Measurements from ENCODE around the gene LRMDA.

LRMDA gene

GRCh38 chr10:75548356-75548755, 116.9 kb downstream of the LRMDA start:
- Histone ChIP-seq H3K27ac (ENCODE audit: low read length) (no peak overlapping the region), H3K4me1 (ENCODE audit: control insufficient read depth, insufficient read depth, low read length) (peaks cover 1% of the 10 kb centered on the region; the same call in 1 of the 2 replicates), H3K9me3 (ENCODE audit: control insufficient read depth, insufficient read depth, low read length) (no peaks in the 10 kb centered on the region), H3K27me3 (ENCODE audit: control insufficient read depth, insufficient read depth, low read length) (no peaks in the 10 kb centered on the region), H3K36me3 (ENCODE audit: control insufficient read depth, insufficient read depth, low read length) (no peaks in the 10 kb centered on the region), H3K4me3 (ENCODE audit: low read length) (no peak overlapping the region)
- no peak for DNase-seq (ENCODE audit: low read depth, low spot score)
- no CpG with 5 or more reads among the region's 1 CpG for WGBS (ENCODE audit: insufficient coverage, insufficient read length)

- Histone ChIP-seq H3K27ac (ENCODE audit: low read length) (no peak overlapping the region), H3K4me1 (ENCODE audit: control insufficient read depth, insufficient read depth, low read length) (peaks cover 1% of the 10 kb centered on the region; the same call in 1 of the 2 replicates), H3K36me3 (ENCODE audit: control insufficient read depth, insufficient read depth, low read length) (no peaks in the 10 kb centered on the region), H3K4me3 (ENCODE audit: low read length) (no peak overlapping the region), H3K27me3 (ENCODE audit: control insufficient read depth, insufficient read depth, low read length) (no peaks in the 10 kb centered on the region), H3K9me3 (ENCODE audit: control insufficient read depth, insufficient read depth, low read length) (no peaks in the 10 kb centered on the region)
- no peak for DNase-seq (ENCODE audit: low read depth, low spot score)
Measured at GRCh38 chr10:75550191-75550590, 118.8 kb downstream of the LRMDA start.

GRCh38 chr10:75552171-75552570, 120.7 kb downstream of the LRMDA start:
- Histone ChIP-seq H3K27me3 (ENCODE audit: control insufficient read depth, insufficient read depth, low read length) (no peaks in the 10 kb centered on the region), H3K27ac (ENCODE audit: low read length) (no peak overlapping the region), H3K9me3 (ENCODE audit: control insufficient read depth, insufficient read depth, low read length) (no peaks in the 10 kb centered on the region), H3K36me3 (ENCODE audit: control insufficient read depth, insufficient read depth, low read length) (no peaks in the 10 kb centered on the region), H3K4me3 (ENCODE audit: low read length) (no peak overlapping the region), H3K4me1 (ENCODE audit: control insufficient read depth, insufficient read depth, low read length) (peaks cover 1% of the 10 kb centered on the region; the same call in 1 of the 2 replicates)
- no CpG with 5 or more reads among the region's 1 CpG for WGBS (ENCODE audit: insufficient coverage, insufficient read length)
- no peak for DNase-seq (ENCODE audit: low read depth, low spot score)

GRCh38 chr10:75553550-75553949, 122.1 kb downstream of the LRMDA start:
- Histone ChIP-seq H3K4me3 (ENCODE audit: low read length) (no peak overlapping the region), H3K4me1 (ENCODE audit: control insufficient read depth, insufficient read depth, low read length) (no peaks in the 10 kb centered on the region), H3K36me3 (ENCODE audit: control insufficient read depth, insufficient read depth, low read length) (no peaks in the 10 kb centered on the region), H3K27me3 (ENCODE audit: control insufficient read depth, insufficient read depth, low read length) (no peaks in the 10 kb centered on the region), H3K9me3 (ENCODE audit: control insufficient read depth, insufficient read depth, low read length) (no peaks in the 10 kb centered on the region), H3K27ac (ENCODE audit: low read length) (no peak overlapping the region)
- DNase-seq (ENCODE audit: low read depth, low spot score) = no peak
- WGBS (ENCODE audit: insufficient coverage, insufficient read length) = no CpG with 5 or more reads among the region's 1 CpG

GRCh38 chr10:75555323-75555722, 123.9 kb downstream of the LRMDA start:
- no peak for DNase-seq (ENCODE audit: low read depth, low spot score)
- Histone ChIP-seq H3K36me3 (ENCODE audit: control insufficient read depth, insufficient read depth, low read length) (no peaks in the 10 kb centered on the region), H3K27me3 (ENCODE audit: control insufficient read depth, insufficient read depth, low read length) (no peaks in the 10 kb centered on the region), H3K9me3 (ENCODE audit: control insufficient read depth, insufficient read depth, low read length) (no peaks in the 10 kb centered on the region), H3K4me1 (ENCODE audit: control insufficient read depth, insufficient read depth, low read length) (no peaks in the 10 kb centered on the region), H3K27ac (ENCODE audit: low read length) (no peak overlapping the region), H3K4me3 (ENCODE audit: low read length) (no peak overlapping the region)

GRCh38 chr10:75556320-75556719, 124.9 kb downstream of the LRMDA start:
- no CpG with 5 or more reads among the region's 2 CpGs for WGBS (ENCODE audit: insufficient coverage, insufficient read length)
- DNase-seq (ENCODE audit: low read depth, low spot score) = no peak
- H3K36me3 ChIP-seq (ENCODE audit: control insufficient read depth, insufficient read depth, low read length) = no peaks in the 10 kb centered on the region

GRCh38 chr10:75565286-75566251, 134.1 kb downstream of the LRMDA start:
- H3K4me1 ChIP-seq (ENCODE audit: control insufficient read depth, insufficient read depth, low read length) = no peaks in the 10 kb centered on the region
- no peak overlapping the region for H3K27ac ChIP-seq (ENCODE audit: low read length)
- H3K27me3 ChIP-seq (ENCODE audit: control insufficient read depth, insufficient read depth, low read length) = no peaks in the 10 kb centered on the region
- H3K9me3 ChIP-seq (ENCODE audit: control insufficient read depth, insufficient read depth, low read length) = no peaks in the 10 kb centered on the region
- no peaks in the 10 kb centered on the region for H3K36me3 ChIP-seq (ENCODE audit: control insufficient read depth, insufficient read depth, low read length)
- H3K4me3 ChIP-seq (ENCODE audit: low read length) = no peak overlapping the region
- no CpG with 5 or more reads among the region's 5 CpGs for WGBS (ENCODE audit: insufficient coverage, insufficient read length)
- no peak for DNase-seq (ENCODE audit: low read depth, low spot score)

More at GRCh38 chr10:75556320-75556719, 124.9 kb downstream of the LRMDA start:
- Histone ChIP-seq H3K4me1 (ENCODE audit: control insufficient read depth, insufficient read depth, low read length) (no peaks in the 10 kb centered on the region), H3K27ac (ENCODE audit: low read length) (no peak overlapping the region), H3K27me3 (ENCODE audit: control insufficient read depth, insufficient read depth, low read length) (no peaks in the 10 kb centered on the region), H3K9me3 (ENCODE audit: control insufficient read depth, insufficient read depth, low read length) (no peaks in the 10 kb centered on the region), H3K4me3 (ENCODE audit: low read length) (no peak overlapping the region)

GRCh38 chr10:75568450-75569130, 137.2 kb downstream of the LRMDA start:
- Histone ChIP-seq H3K9me3 (ENCODE audit: control insufficient read depth, insufficient read depth, low read length) (no peaks in the 10 kb centered on the region), H3K4me3 (ENCODE audit: low read length) (no peak overlapping the region), H3K36me3 (ENCODE audit: control insufficient read depth, insufficient read depth, low read length) (no peaks in the 10 kb centered on the region), H3K27ac (ENCODE audit: low read length) (no peak overlapping the region), H3K4me1 (ENCODE audit: control insufficient read depth, insufficient read depth, low read length) (no peaks in the 10 kb centered on the region), H3K27me3 (ENCODE audit: control insufficient read depth, insufficient read depth, low read length) (no peaks in the 10 kb centered on the region)
- no CpG with 5 or more reads among the region's 1 CpG for WGBS (ENCODE audit: insufficient coverage, insufficient read length)
- no peak for DNase-seq (ENCODE audit: low read depth, low spot score)

GRCh38 chr10:75569506-75569905, 138.1 kb downstream of the LRMDA start:
- no peaks in the 10 kb centered on the region for H3K9me3 ChIP-seq (ENCODE audit: control insufficient read depth, insufficient read depth, low read length)
- H3K4me1 ChIP-seq (ENCODE audit: control insufficient read depth, insufficient read depth, low read length) = no peaks in the 10 kb centered on the region
- no peak overlapping the region for H3K4me3 ChIP-seq (ENCODE audit: low read length)
- DNase-seq (ENCODE audit: low read depth, low spot score) = no peak
- H3K27me3 ChIP-seq (ENCODE audit: control insufficient read depth, insufficient read depth, low read length) = no peaks in the 10 kb centered on the region
- no CpG with 5 or more reads among the region's 1 CpG for WGBS (ENCODE audit: insufficient coverage, insufficient read length)
- H3K36me3 ChIP-seq (ENCODE audit: control insufficient read depth, insufficient read depth, low read length) = no peaks in the 10 kb centered on the region
- H3K27ac ChIP-seq (ENCODE audit: low read length) = no peak overlapping the region

GRCh38 chr10:75572478-75572877, 141.1 kb downstream of the LRMDA start:
- WGBS (ENCODE audit: insufficient coverage, insufficient read length) = no CpG with 5 or more reads among the region's 2 CpGs
- no peak for DNase-seq (ENCODE audit: low read depth, low spot score)
- Histone ChIP-seq H3K9me3 (ENCODE audit: control insufficient read depth, insufficient read depth, low read length) (no peaks in the 10 kb centered on the region), H3K27me3 (ENCODE audit: control insufficient read depth, insufficient read depth, low read length) (no peaks in the 10 kb centered on the region), H3K36me3 (ENCODE audit: control insufficient read depth, insufficient read depth, low read length) (no peaks in the 10 kb centered on the region), H3K4me3 (ENCODE audit: low read length) (no peak overlapping the region), H3K27ac (ENCODE audit: low read length) (no peak overlapping the region), H3K4me1 (ENCODE audit: control insufficient read depth, insufficient read depth, low read length) (no peaks in the 10 kb centered on the region)

Data from iPS DF 6.9 (cell line).